HCEC 1CT (cell line): ENCODE data around the gene BLCAP.
"Not testable (repeated sequence)": the region's sequence is repeated elsewhere in the genome, so short reads cannot be mapped to it uniquely, and the experiment has no call there.

Experiments
- DNase-seq: peaks from one replicate; pipeline ENCODE4 v3.0.0-alpha.2; 2017

Gene BLCAP

DNA sequence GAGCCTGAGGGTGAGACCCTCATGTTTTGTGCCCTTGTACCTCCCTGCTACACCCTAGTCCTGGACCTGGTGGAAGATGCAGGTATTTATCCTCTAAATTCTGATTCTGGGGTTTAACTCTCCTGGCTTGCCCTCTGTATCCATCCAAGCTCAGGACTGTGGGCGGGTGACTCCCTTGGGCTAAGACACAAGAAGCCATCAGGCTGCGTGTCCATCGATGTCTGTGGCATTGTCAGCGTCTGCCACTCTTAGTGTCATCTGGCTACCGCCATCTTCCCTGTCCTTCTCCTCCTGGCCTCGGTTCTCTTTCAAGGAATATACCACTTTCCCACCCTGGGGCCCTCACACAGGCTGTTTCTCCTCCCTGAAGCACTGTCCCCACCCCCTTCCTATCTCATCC is 28.9 kb upstream of the BLCAP start:
- no peak for DNase-seq

DNA sequence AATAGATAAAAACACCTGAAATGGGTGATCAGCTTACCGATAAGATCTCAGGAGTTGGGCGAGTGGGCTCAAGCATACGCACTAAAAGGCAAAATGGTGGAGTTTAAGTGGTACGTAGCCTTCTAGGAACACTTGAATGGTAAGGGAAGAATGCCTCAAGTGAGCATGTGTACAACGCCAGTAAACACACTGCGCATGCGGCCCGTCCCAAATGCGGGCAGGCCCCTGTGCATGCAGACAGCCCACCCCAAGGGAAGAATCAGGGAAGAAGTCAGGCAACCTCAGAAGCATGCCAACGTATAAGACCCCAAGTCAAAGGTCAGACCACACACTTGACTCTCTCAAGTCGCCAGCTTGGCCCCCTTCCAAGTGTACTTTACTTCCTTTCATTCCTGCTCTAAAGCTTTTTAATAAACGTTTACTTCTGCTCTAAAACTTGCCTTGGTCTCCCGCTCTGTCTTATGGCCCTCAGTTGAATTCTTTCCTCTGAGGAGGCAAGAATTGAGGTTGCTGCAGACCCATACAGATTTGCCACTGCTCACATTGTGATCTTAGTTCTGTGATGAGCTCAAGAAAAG is 27.1 kb upstream of the BLCAP start:
- not testable (repeated sequence) for DNase-seq

GRCh38 chr20:37552415-37552814 is 24.7 kb upstream of the BLCAP start:
- DNase-seq = peak; percentile 44

DNA sequence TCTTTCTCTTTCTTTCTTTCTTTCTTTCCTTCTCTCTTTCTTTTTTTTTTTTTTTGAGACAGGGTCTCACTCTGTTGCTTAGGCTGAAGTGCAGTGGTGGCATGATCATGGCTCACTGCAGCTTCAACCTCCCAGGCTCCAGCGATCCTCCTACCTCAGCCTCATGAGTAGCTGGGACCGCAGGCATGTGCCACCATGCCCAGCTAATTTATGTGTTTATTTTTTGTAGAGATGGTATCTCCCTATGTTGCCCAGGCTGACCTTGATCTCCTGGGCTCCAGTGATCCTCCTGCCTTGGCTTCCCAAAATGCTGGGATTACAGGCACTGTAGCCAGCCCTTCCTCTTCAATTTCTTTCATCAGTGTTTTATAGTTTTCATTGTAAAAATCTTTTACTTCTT is 24.0 kb upstream of the BLCAP start:
- DNase-seq = not testable (repeated sequence)

GRCh38 chr20:37550101-37550920 is 22.6 kb upstream of the BLCAP start:
- DNase-seq = not testable (repeated sequence)

GRCh38 chr20:37547912-37548311 is 20.2 kb upstream of the BLCAP start:
- no peak for DNase-seq

DNA sequence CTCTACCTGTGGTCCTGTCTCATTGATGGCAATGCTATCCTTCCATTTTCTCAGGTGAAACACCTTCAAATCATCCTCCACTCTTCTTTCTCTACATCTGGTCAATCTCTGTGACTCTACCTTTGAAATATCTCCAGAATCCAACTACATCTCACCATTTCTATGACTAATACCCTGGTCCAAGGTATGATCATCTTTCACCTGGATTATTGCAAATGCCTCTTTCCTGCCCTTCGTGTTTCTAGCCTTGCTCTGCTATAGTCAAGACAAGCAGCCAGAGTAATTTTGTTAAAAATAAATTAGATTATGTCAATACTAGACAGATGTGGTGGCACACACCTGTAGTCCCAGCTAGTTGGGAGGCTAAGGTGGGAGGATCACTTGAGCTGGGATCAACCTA is 17.8 kb upstream of the BLCAP start:
- DNase-seq = no peak

- DNase-seq = no peak
Measured at GRCh38 chr20:37544386-37544785, 16.7 kb upstream of the BLCAP start.

- DNase-seq = peak; percentile 49
Measured at GRCh38 chr20:37543828-37544227, 16.2 kb upstream of the BLCAP start.

DNA sequence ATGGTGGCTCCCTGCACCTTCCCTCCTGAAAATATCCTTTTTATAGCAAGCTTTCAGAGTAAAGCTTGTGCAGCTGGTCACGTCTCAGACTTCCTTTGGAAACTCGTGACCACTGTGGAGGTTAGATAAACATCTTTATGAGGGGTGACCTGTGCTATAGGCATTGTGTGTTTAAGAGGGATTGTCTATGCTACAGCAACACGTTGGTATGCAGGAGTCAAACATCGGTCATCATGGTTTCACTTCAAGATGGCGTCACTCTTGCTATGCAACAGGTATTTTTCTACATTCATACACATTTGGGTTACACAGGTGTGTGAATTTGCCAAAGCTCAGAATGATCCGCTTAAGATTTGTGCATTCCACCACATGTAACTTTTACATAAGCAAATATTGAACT is 14.6 kb upstream of the BLCAP start:
- DNase-seq = no peak

- no peak for DNase-seq
Measured at GRCh38 chr20:37541326-37541725, 13.7 kb upstream of the BLCAP start.

DNA sequence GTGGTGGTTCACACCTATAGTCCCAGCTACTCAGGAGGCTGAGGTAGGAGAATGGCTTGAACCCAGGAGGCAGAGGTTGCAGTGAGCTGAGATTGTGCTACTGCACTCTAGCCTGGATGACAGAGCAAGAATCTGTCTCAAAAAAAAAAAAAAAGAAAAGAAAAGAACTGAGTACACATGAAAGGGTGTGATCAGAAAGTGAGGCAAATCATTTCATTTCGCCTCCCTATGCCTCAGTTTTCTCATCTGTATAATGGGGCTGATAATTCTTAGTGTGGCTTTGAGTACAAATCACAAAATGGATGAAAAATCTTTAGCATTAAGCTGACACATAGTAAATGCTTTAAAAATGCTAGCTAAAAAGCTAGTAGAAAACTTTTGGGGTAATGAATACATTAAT is 13.2 kb upstream of the BLCAP start:
- not testable (repeated sequence) for DNase-seq

DNA sequence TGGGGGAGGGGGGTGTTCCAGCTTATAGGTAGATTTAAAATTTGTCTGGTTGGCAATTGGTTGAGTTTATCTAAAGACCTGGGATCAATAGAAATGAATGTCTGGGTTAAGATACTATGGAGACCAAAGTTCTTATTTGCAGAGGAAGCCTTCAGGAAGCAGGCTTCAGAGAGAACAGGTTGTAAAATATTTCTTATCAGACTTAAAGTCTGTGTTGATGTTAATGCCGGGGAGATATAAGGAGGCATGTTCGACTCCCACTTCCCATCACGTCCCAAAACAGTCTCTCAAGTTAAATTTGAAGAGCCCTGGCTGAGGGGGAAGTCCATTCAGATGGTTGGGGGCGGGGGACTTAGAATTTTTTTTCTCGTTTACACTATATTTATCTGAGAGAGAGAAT is 12.3 kb upstream of the BLCAP start:
- no peak for DNase-seq

DNA sequence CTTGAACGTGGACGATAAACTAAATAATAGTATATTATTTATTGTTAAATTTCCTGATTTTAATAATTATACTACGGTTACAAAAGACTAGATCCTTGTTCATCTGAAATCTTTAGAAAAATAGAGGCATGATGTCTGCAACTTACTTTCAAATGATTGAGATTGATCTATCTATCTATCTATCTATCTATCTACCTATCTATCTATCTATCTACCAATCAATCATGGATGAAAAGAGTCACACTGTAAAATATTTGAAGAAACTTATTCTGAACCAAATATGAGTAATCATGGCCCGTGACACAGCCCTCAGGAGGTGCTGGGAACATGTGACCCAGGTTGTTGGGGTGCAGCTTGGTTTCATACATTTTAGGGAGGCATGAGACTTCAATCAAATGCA is 11.7 kb upstream of the BLCAP start:
- DNase-seq = no peak

GRCh38 chr20:37538003-37538402 is 10.3 kb upstream of the BLCAP start:
- DNase-seq = peak; percentile 47

GRCh38 chr20:37537505-37537904 is 9.8 kb upstream of the BLCAP start:
- no peak for DNase-seq

DNA sequence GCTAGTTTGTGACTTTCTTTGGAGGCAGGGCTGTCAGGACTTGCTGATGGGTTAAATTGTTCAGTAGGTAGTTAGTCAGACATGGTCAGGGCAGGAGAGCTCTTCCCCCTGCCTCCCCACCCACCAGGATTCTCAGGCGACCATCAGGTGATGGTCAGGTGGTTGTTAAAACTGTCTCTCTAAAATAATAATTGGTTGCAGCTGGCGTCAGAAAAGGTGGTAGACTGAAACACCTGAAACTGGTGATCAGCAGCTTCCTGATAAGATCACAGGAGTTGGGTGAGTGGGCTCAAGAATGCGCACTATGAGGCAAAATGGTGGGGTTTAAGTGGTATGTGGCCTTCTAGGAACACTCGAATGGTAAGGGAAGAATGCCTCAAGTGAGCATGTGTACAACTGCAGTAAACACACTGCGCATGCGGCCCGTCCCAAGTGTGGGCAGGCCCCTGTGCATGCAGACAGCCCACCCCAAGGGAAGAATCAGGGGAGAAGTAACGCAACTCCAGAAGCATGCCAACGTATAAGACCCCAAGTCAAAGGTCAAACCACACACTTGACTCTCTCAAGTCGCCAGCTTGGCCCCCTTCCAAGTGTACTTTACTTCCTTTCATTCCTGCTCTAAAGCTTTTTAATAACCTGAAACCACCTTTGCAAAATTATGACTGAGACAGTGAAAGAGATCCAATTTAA is 7.9 kb upstream of the BLCAP start:
- DNase-seq = no peak

- peak; percentile 67 for DNase-seq
Measured at GRCh38 chr20:37534401-37535157, 6.9 kb upstream of the BLCAP start.

- no peak for DNase-seq
Measured at GRCh38 chr20:37533154-37533715, 5.6 kb upstream of the BLCAP start.

- DNase-seq = no peak
Measured at GRCh38 chr20:37531856-37532255, 4.2 kb upstream of the BLCAP start.

DNA sequence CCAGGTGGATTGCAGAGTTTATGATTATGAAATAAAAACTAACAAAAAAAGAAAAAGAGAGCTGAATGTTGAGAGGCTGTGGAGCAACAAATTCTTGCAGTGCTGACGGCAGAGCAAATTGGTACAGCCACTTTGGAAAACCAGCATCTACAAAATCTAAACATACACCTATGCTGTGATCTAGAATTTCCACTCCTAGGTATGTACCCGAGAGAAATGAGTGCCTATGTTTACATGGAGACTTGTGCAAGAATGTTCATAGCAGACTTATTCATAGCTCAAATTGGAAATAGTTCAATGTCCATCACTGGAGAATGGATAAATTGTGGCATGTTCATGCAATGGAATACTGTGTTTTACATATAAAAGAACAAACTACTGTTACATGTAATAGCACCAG is 3.0 kb upstream of the BLCAP start:
- DNase-seq = no peak

GRCh38 chr20:37529968-37530600 is 2.4 kb upstream of the BLCAP start:
- DNase-seq = no peak
